Measurements from ENCODE around the gene WDR75.

The WDR75 gene

DNA sequence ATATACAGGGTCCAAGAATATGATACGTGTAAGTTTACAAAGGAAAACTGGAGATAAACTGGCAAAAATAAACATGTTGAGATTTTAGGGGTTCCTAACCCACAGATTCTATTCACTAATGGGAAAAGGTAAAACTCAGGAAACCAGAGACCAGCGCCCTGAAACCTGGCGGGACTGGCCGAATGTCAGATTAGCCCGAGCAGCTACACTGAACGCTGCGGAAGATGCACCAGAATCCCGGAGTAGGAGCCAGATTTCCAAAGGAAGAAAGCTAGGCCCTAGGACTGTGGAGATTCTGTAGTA is 679 bp upstream of the WDR75 start:
- DNase-seq (ENCODE audit: low read depth), result no peak
- peak overlapping the region; percentile 82 for H3K4me3 ChIP-seq (ENCODE audit: low read length)
- TF ChIP-seq, protein P1, sequence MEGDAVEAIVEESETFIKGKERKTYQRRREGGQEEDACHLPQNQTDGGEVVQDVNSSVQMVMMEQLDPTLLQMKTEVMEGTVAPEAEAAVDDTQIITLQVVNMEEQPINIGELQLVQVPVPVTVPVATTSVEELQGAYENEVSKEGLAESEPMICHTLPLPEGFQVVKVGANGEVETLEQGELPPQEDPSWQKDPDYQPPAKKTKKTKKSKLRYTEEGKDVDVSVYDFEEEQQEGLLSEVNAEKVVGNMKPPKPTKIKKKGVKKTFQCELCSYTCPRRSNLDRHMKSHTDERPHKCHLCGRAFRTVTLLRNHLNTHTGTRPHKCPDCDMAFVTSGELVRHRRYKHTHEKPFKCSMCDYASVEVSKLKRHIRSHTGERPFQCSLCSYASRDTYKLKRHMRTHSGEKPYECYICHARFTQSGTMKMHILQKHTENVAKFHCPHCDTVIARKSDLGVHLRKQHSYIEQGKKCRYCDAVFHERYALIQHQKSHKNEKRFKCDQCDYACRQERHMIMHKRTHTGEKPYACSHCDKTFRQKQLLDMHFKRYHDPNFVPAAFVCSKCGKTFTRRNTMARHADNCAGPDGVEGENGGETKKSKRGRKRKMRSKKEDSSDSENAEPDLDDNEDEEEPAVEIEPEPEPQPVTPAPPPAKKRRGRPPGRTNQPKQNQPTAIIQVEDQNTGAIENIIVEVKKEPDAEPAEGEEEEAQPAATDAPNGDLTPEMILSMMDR (conservative IDR thresholded peaks at IDR 0.05; ENCODE audit: low read depth, low read length), result no peak

DNA sequence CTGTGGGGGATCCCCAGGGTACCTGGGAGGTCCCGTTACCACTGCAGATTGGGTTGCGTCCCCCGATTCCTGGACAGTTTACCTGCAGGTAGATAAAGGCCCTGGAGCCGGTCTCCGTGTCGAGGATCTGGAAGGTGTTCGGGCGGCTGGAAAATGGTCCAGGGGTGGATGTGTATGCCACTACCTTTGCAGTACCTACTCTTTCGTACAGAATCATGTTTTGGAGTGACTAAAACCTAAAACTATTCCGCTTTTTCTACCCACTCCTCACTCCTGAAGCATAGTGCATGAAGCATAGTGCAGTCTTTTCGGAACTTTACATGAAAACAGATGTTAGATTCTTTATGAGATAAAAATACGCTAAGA is 418 bp downstream of the WDR75 start:
- TF ChIP-seq, protein P1 (conservative IDR thresholded peaks at IDR 0.05; ENCODE audit: low read depth, low read length), result no peak
- H3K4me3 ChIP-seq (ENCODE audit: low read length), result peak overlapping the region; percentile 82
- no peak for DNase-seq (ENCODE audit: low read depth)

DNA sequence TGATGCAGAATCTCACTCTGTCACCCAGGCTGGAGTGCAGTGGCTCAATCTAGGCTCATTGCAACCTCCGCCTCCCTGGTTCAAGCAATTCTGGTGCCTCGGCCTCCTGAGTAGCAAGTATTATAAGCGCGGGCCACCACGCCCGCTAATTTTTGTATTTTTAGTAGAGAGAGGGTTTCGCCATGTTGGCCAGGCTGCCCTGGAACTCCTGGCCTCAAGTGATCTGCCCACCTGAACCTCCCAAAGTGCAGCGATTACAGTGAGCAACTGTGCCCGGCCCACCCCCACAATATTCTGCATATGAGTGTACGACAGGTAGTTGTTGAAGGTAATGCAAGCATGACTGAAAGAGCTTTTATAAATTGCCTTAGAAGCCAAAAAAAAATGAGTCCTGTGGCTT is 1.2 kb downstream of the WDR75 start:
- DNase-seq (ENCODE audit: low read depth), result no peak
- TF ChIP-seq, protein P1 (conservative IDR thresholded peaks at IDR 0.05; ENCODE audit: low read depth, low read length), result no peak
- peak overlapping the region; percentile 82 for H3K4me3 ChIP-seq (ENCODE audit: low read length)

DNA sequence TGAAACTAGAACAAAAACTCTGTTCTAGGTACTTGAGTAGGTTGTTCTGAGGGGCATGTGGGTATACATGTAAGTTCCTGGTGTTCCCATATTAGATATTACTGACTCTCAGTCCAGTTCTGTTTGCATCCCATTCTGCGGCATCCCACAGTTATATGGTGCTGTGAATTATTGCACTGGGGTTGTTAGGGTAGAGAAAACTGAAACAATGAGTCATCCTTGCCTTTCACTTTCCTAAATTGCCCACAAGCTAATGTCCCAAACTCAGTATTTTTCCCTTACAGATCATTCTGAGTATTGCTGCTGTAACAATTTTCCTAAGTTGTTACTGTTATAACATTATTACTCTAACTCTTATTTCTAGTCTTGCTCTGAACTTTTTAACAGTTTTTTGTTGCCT is 3.0 kb downstream of the WDR75 start:
- no peak overlapping the region for H3K4me3 ChIP-seq (ENCODE audit: low read length)
- DNase-seq (ENCODE audit: low read depth), result no peak
- TF ChIP-seq, protein P1 (conservative IDR thresholded peaks at IDR 0.05; ENCODE audit: low read depth, low read length), result no peak

DNA sequence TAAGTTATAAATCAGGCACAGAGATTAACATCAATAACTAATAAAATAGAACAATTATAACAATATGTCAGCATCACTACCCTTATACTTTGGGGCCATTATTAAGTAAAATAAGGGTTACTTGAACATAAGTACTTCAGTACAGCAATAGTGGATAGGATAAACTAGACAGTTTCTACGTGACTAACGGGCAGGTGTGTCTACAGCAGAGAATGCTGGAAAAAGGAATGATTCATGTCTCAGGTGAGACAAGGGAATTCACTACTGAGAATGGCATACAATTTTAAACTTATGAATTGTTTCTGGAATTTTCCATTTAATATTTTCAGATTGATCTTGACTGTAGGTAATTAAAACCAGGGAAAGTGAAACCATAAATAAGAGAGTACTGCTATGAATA is 5.5 kb downstream of the WDR75 start:
- no peak for DNase-seq (ENCODE audit: low read depth)
- H3K4me3 ChIP-seq (ENCODE audit: low read length), result no peak overlapping the region
- TF ChIP-seq, protein P1 (conservative IDR thresholded peaks at IDR 0.05; ENCODE audit: low read depth, low read length), result no peak

DNA sequence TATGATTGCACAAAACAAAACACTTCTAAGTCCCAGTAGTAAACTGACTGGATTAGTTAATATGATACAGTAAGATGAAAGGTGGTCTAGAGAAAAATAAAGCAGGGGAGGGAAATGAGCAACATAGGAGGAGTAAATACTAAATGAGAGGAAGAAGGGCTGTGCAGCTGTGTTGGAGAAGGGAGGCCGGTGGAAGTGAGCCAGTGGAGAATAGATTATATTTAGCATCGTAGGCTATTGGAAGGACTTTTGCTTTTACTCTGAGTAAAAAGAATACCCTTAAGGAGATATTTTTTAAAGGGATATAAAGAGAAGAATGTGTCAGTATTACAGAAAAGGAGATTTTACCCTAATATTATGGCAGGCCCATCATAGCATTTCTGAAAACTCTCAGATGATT is 12.7 kb downstream of the WDR75 start:
- H3K4me3 ChIP-seq (ENCODE audit: low read length), result no peak overlapping the region
- TF ChIP-seq, protein P1 (conservative IDR thresholded peaks at IDR 0.05; ENCODE audit: low read depth, low read length), result no peak
- no peak for DNase-seq (ENCODE audit: low read depth)

DNA sequence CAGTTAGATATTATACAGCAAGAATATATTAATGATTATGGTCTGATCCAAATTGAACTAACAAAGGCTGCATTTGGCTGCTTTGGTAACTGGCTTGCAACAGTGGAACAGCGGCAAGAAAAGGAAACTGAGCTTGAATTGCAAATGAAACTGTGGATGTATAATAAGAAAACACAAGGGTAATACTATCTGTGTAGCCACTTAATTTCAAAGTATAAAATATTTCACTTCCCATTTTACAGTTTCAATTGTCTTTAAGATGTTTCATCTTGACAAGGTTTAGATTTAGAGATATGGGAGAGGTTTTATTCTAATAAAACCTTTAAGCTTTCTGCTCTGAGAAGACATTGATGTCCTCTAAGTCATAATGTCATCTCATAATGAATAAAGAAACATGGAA is 23.8 kb downstream of the WDR75 start:
- H3K4me3 ChIP-seq (ENCODE audit: low read length), result no peak overlapping the region
- no peak for DNase-seq (ENCODE audit: low read depth)
- TF ChIP-seq, protein P1 (conservative IDR thresholded peaks at IDR 0.05; ENCODE audit: low read depth, low read length), result no peak

All from retinal pigment epithelial cell (primary cell).